ENCODE results near the gene SH3RF2.

- TF ChIP-seq POLR2A (IDR thresholded peaks at IDR 0.05) = no peak
- no peak for TF ChIP-seq CTCF (IDR thresholded peaks at IDR 0.05)
Observed at GRCh38 chr5:146039420-146039819, 103.0 kb downstream of the SH3RF2 start.

Data from ovary (tissue), 3 donors.